ENCODE results near the gene PM20D2.
"Not testable (repeated sequence)": the region's sequence is repeated elsewhere in the genome, so short reads cannot be mapped to it uniquely, and the experiment has no call there.

Gene PM20D2, protein sequence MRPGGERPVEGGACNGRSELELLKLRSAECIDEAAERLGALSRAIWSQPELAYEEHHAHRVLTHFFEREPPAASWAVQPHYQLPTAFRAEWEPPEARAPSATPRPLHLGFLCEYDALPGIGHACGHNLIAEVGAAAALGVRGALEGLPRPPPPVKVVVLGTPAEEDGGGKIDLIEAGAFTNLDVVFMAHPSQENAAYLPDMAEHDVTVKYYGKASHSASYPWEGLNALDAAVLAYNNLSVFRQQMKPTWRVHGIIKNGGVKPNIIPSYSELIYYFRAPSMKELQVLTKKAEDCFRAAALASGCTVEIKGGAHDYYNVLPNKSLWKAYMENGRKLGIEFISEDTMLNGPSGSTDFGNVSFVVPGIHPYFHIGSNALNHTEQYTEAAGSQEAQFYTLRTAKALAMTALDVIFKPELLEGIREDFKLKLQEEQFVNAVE

GRCh38 chr6:89145956-89146717 lies at the start of gene PM20D2:
Gene PM20D2 (plus strand): TSS chr6:89146055. CDS start chr6:89146145, 90 bp downstream.
- no peak for DNase-seq

- DNase-seq, result no peak
Measured at GRCh38 chr6:89098461-89098860, 47.4 kb upstream of the PM20D2 start.

DNA sequence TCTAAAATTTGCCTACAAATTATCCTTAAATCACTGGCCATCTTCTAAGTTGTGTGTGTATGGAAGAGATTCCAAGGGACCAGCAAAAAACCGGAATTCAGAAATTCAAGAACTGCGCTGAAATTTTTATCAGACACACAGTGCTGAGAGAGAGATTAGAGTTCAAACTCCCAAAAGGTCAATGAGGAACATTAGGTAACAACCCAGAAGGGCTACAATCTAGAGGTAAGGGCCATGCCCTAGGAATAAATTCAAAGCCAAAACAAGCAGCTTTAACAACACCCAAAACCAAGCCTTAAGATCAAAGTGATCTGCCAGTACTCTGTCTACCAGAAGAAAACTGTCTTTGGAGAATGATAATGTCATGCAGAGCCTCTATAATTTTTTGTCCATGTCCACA lies 45.7 kb upstream of the PM20D2 start:
- no peak for DNase-seq

DNA sequence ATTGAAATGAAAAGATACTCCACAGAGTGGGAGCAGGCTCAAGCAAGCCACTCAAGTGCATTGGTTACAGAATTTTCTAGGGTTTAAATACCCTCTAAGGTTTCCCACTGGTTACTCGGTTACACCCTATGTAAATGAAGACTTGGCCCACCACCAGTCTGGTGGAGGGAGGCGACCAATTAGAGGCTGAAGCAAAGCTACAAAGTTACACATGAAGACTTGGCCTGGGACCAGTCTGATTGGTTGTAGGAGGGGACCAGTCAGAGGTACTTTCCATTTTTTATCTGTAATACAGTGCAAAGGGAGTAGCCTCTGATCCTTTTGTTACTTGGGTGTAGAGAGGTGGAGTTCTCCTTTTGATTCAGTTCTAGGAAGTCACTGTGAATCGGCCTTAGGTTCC lies 35.6 kb upstream of the PM20D2 start:
- DNase-seq, result no peak

GRCh38 chr6:89111933-89112332 lies 33.9 kb upstream of the PM20D2 start:
- DNase-seq, result no peak

GRCh38 chr6:89116702-89117101 lies 29.2 kb upstream of the PM20D2 start:
- no peak for DNase-seq

DNA sequence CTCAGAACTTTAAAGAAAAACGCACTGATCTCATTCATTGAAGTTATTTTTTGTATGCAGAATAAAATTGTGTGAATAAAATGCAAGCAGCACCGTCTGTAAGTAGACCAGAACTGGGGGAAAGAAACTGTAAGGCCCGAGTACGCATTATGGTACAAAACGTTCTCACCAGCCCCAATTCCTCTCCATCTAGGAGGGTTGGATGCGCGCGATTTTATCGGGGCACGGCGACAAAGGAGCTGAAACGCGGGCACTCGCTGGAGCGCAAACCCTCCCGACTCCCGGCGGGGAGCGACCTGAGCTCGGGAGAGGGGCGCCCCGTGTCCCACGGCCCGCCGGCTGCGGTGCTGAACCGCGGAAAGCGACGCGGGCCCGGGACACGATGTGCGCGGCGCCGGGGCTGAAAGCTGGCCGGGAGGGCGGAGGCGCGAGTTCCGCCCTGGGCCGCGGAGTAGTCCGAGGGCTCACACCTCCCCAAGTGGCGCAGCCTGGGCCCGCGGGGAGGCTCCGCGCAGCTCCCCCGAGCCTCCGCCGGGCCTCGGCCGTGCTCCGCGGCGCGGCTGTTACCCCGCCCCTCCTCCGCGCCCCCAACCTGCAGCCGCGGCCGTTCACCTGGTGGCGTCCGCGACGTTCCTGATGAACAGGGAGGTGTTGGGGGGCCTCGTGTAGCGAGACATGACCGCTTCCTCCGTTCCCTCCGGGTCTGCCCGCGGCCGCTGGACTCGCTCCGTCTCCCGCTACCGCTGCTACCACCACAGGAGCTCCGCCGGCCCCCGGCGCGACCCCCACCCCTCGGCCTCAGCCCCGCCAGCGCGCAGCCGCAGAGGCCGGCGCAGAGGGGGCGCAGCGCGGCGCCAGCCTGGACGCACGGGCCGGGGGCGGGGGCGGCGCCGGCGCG lies 28.4 kb upstream of the PM20D2 start, which contains the start of gene SRSF12:
Gene SRSF12 (minus strand): TSS at position 861 of the 898 bp plus-strand sequence. CDS start 184 bp downstream, at position 677.
- DNase-seq, result no peak

GRCh38 chr6:89118931-89119330 lies 26.9 kb upstream of the PM20D2 start:
- no peak for DNase-seq

DNA sequence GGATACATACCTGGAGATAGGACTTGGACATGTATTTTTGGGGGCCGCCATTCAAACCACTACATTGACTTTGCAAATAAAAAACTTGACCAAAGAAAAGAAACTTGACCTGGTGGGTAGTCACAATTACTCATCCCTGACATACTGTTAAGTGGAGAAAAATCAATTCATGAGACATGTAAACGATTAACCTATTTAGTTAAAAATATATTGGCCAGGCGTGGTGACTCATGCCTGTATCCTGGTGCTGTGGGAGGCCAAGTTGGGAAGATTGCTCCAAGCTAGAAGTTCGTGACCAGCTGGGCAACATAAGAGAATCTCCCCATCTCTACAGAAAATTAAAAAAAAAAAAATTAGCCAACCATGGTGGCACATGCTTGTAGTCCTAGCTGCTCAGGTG lies 25.5 kb upstream of the PM20D2 start:
- DNase-seq, result no peak

DNA sequence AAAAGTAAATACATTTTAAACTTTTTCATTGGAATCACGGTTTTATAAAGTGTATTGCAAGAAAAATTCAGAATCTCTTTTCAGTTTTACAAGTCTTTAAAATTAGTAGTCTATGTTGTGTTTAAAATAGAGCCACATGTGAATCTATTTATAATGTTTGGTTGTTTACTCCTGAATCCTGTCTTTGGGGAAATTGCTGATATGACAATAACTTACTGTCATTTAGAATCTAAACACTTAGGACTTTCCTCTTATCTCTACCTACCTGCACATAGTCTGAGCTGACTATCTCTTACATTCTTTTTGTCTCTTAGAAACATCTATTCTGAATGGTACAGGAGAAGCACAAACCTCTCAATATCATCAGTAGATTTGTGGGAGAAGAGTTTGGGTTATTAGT lies 23.9 kb upstream of the PM20D2 start:
- DNase-seq, result no peak

DNA sequence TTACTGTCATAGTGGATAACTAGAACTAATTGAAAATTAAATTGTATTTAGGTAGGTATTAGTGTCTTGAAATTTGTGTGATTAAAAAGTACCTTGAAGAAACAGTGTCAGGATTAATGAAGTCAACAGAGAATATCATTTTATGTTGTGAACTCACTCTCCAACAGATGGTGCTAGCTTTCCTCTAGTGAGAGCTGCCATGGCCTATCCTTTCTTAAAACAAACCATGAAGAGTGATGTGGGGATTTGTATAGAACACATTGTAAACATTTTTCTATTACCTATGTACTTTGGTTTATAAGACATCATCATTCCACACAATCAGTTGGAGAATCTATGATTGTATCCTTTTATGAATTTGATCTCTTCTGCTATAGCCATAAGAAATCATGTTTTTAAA lies 23.2 kb upstream of the PM20D2 start:
- DNase-seq, result no peak

- DNase-seq, result not testable (repeated sequence)
Measured at GRCh38 chr6:89128256-89128671, 17.6 kb upstream of the PM20D2 start.

- no peak for DNase-seq
Measured at GRCh38 chr6:89131599-89131998, 14.3 kb upstream of the PM20D2 start.

DNA sequence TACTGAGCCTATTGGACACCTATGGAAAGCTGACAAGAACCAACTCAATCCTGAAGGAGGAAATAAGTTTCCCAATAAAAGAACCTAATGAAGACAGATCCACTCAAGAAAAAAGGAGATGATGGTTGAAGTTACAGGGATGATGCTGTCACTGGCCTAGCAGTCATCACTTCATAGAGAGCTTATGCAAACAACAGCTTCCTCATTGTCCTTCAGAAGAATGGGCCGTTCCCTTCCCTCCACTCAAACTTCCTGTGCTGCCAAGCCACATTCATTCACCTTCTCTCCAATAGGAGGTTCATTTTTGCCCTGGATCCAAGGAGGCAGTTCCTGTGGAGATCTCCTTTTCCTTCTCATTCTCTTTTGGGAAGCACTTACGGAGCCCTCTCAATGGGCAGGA lies 13.8 kb upstream of the PM20D2 start:
- no peak for DNase-seq

GRCh38 chr6:89133981-89134380 lies 11.9 kb upstream of the PM20D2 start:
- no peak for DNase-seq

- no peak for DNase-seq
Measured at GRCh38 chr6:89134723-89135122, 11.1 kb upstream of the PM20D2 start.

DNA sequence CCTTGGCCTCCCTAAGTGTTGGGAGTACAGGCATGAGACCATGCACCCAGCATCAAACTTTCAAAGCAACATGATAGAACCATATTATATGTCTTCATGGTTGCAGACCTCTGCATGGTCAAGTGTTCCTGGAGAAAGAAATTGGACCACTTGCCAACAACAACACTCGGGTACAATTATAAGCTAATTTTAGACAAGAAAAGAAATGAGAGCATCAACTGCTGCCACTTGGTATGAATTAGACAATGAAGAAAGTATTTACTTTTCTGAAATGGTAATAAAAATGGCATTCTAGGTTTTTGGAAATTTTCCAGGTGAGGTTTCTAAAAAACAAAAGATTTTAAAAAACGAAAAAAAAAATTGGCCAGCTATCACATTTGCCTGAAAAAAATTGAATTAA lies 7.7 kb upstream of the PM20D2 start:
- no peak for DNase-seq

GRCh38 chr6:89139509-89140346 lies 6.1 kb upstream of the PM20D2 start:
- no peak for DNase-seq

DNA sequence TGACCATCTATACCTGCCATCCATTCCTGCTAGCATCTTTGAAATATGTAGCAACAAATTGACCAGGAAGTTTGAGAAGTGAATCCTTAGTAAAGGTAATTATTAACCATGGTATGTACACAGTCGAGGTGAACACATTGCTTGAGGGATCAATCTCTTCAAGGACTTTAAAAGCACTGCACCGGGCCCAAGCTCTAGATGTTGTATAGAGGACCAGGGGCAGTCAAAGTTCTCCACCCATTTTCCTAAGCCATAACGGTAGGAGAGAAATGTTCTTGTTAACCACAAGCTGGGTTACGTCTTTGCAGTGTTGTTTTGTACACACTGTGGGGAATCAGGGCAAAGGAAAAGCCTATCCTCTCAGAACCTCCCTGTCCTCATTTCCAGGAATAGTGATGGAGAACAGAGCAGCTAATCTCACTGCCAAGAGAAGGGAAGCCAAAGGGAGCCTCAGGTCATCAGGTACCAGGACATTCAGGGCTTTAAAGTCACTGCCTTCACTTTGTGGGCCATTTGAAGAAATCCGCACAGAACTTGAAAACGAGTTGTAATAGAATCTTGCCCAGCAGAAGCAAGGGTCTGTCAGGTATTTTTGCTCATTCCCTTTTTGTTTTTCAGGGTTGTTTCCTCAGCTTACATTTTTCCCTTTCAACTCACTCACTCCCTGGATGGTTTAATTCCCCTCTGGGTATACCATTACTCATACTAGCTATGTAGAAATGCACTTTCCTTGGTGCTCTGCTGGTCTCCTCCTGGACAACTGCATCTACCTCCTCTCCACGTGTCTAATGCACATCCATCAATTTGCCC lies 5.3 kb upstream of the PM20D2 start:
- no peak for DNase-seq

GRCh38 chr6:89144354-89144906 lies 1.4 kb upstream of the PM20D2 start:
- no peak for DNase-seq
